Fibroblast of mammary gland (primary cell): ENCODE data around the gene MACIR.
A peak's percentile ranks its signal among the peaks of the same experiment; 100 is the strongest.

Experiments
- DNase-seq: peaks from one replicate; pipeline ENCODE4 v3.0.0-alpha.2; 2010; ENCODE audit warnings: low read depth
- H3K4me3 ChIP-seq: 2 replicates; pipeline ENCODE4 v1.5.1; 2011; ENCODE audit warnings: low read depth, mild to moderate bottlenecking, low read length, moderate library complexity; ENCODE audit not compliant: control insufficient read depth
- TF ChIP-seq, protein P1 (sequence below): conservative IDR thresholded peaks from 2 replicates; pipeline ENCODE4 v1.5.1; 2011; ENCODE audit warnings: low read depth, low read length, inconsistent platforms; ENCODE audit not compliant: control insufficient read depth, insufficient read depth

MACIR gene

DNA sequence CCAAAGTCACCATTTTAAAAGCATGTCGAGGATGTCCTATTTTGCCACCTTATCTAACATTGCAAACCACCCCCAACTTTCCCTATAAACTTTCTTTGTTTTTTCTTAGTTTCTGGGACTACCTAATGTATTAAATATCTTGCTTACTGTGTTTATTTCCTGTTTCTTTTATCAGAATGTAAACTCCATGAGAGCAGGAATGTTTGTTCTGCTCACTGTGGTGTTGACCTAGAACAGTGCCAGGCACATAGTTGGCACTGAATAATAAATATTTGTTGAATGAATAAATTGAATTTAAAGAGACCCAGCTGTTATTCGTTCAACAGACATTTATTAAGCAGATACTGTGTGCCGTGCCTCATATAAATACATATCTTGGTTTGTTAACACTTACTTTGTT is 35.2 kb downstream of the MACIR start:
- no peak overlapping the region for H3K4me3 ChIP-seq
- peak; percentile 3 for DNase-seq
- TF ChIP-seq, protein P1, sequence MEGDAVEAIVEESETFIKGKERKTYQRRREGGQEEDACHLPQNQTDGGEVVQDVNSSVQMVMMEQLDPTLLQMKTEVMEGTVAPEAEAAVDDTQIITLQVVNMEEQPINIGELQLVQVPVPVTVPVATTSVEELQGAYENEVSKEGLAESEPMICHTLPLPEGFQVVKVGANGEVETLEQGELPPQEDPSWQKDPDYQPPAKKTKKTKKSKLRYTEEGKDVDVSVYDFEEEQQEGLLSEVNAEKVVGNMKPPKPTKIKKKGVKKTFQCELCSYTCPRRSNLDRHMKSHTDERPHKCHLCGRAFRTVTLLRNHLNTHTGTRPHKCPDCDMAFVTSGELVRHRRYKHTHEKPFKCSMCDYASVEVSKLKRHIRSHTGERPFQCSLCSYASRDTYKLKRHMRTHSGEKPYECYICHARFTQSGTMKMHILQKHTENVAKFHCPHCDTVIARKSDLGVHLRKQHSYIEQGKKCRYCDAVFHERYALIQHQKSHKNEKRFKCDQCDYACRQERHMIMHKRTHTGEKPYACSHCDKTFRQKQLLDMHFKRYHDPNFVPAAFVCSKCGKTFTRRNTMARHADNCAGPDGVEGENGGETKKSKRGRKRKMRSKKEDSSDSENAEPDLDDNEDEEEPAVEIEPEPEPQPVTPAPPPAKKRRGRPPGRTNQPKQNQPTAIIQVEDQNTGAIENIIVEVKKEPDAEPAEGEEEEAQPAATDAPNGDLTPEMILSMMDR = no peak

DNA sequence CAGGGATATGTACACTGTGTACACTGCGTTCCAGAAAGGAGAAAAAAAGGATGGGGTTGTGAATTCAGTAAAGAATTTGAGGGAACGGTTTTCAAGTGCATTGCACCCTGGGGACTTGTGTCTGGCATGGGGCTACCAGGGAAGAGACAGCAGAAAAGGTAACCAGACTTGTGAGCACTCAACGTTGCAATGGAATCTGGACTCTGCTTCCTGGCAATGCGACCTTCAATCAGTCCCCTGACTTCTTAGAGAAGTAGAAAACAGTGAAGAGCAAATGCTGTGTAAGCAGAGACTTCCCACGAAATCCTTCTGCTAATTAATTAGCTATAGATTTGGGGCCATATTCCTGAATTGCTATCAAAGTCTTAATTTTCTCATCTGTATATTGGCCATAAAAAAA is 36.3 kb downstream of the MACIR start:
- no peak overlapping the region for H3K4me3 ChIP-seq
- no peak for DNase-seq
- TF ChIP-seq, protein P1 = no peak

DNA sequence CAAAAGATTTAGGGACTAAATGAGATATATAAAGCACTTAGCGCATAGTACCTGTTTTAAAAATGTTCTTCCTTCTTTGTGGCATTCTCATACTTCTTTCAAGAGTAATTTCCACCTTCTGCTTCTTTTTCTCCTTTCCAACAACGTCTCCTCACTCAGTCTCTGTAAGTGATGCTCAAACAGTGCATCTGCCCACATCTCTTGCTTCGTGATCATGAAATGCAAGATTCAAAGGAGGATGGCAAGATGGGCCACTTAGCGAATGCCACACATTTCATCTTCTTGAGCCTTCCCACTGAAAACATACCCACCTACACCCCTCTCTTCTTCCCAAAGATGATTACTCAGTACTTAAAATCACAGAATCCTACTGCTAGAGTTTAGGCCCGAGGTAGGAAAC is 36.9 kb downstream of the MACIR start:
- DNase-seq = no peak
- TF ChIP-seq, protein P1 = no peak
- no peak overlapping the region for H3K4me3 ChIP-seq

GRCh38 chr5:103295871-103296270 is 37.3 kb downstream of the MACIR start:
- DNase-seq = no peak
- no peak overlapping the region for H3K4me3 ChIP-seq
- TF ChIP-seq, protein P1 = no peak

- TF ChIP-seq, protein P1 = no peak
- H3K4me3 ChIP-seq = no peak overlapping the region
- DNase-seq = no peak
Measured at GRCh38 chr5:103298117-103298516, 39.6 kb downstream of the MACIR start.

- H3K4me3 ChIP-seq = no peak overlapping the region
- TF ChIP-seq, protein P1 = no peak
- no peak for DNase-seq
Measured at GRCh38 chr5:103298607-103299188, 40.1 kb downstream of the MACIR start.

DNA sequence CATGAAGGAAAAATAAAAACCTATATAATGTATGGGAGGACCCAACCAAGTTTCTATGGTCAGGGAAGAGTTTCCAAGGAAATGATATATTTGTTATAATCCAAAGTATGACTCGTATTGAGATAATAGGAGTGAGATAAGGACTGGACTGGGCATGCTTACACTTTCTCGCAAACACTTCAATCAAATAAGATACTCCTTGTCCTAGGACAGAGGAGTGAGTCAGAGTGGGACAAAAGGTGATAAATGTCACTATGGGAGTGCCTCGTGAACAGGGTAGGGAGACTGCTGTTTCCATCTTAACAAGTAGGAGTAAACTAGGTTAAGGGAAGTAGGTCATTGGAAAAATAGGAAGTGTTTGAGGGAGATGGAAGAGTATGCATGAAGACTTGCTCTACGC is 47.2 kb downstream of the MACIR start:
- TF ChIP-seq, protein P1 = no peak
- H3K4me3 ChIP-seq = no peak overlapping the region

More for the DNA sequence above, 47.2 kb downstream of the MACIR start:
- DNase-seq = no peak
